GM12878 (cell line): ENCODE results near the gene KCNAB2. TPM values are rescaled to one million over a fixed set of nuclear protein-coding genes. Genes with fewer than 3 reads are reported as not detected.

Source experiments
- ATAC-seq: fragments of 200-7000 bp; cut with Tn5 transposase; 3 replicates; pipeline ENCODE4 v1.9.1; 2020; ENCODE audit warnings: mild to moderate bottlenecking, moderate library complexity
- BruUV-seq: library from RNA; stranded (reverse); fragments of 400-500 nt; replicated peaks from 2 replicates; lab custom pipeline; 2021; lab: Mats Ljungman, UMichigan
- CTCF ChIA-PET: fragments of 300-600 bp; sonication (Branson Sonifier 250); formaldehyde crosslinking; extraction: SDS; loops from one replicate; lab custom pipeline; 2021; ENCODE audit warnings: inconsistent platforms; lab: Yijun Ruan, JAX
- POLR2A ChIA-PET: fragments of 350-600 bp; formaldehyde crosslinking; extraction: SDS; loops from one replicate; lab custom pipeline; 2021; ENCODE audit warnings: inconsistent platforms; lab: Charles Lee
- RAD21 ChIA-PET: fragments of 300-600 bp; sonication (Branson Sonifier 250); formaldehyde crosslinking; loops from one replicate; lab custom pipeline; 2023; ENCODE audit warnings: antibody characterized with exemption; ENCODE audit not compliant: unreplicated experiment; lab: Charles Lee
- SMC1A ChIA-PET: fragments of 300-600 bp; sonication (Branson Sonifier 250); formaldehyde crosslinking; loops from one replicate; lab custom pipeline; 2023; ENCODE audit not compliant: unreplicated experiment, uncharacterized antibody; lab: Charles Lee
- DNase-seq: peaks from one replicate; pipeline ENCODE4 v3.0.0-alpha.2; 2011; ENCODE audit warnings: low read depth, low spot score
- FAIRE-seq: peaks from 3 replicates; lab custom pipeline; 2011; peaks lifted over from hg19 to GRCh38; lab: Jason Lieb, UNC
- H2AFZ ChIP-seq: 2 replicates; pipeline ENCODE4 v1.6.0; 2011; ENCODE audit warnings: low read depth, low read length, control low read depth; ENCODE audit not compliant: control insufficient read depth
- H3K27ac ChIP-seq: 2 replicates; pipeline ENCODE4 v1.5.1; 2011; ENCODE audit warnings: control low read depth; ENCODE audit not compliant: control insufficient read depth, insufficient read depth
- H3K27me3 ChIP-seq, 2 experiments: replicated peaks in 1 of 2; 2 replicates each; pipeline versions ENCODE4 v1.6.0 to v1.6.1; 2011; ENCODE audit warnings: low read length in 1 of 2; ENCODE audit not compliant: control insufficient read depth in 2 of 2, insufficient read depth in 2 of 2
- H3K36me3 ChIP-seq, 2 experiments: 2 replicates each; pipeline ENCODE4 v1.5.1; 2011; ENCODE audit warnings: low read length in 1 of 2; ENCODE audit not compliant: control insufficient read depth in 2 of 2, insufficient read depth in 2 of 2
- H3K4me1 ChIP-seq: 2 replicates; pipeline ENCODE4 v1.6.1; 2011; ENCODE audit warnings: mild to moderate bottlenecking, low read length, moderate library complexity, mixed read lengths; ENCODE audit not compliant: control insufficient read depth, insufficient read depth
- H3K4me2 ChIP-seq: 2 replicates; pipeline ENCODE4 v1.6.0; 2011; ENCODE audit warnings: control low read depth; ENCODE audit not compliant: control insufficient read depth, insufficient read depth
- H3K4me3 ChIP-seq: fragments of 200-600 bp; sonication (generic); 2 replicates; pipeline ENCODE4 v1.5.1; 2016
- H3K79me2 ChIP-seq: 2 replicates; pipeline ENCODE4 v1.6.0; 2011; ENCODE audit warnings: low read length; ENCODE audit not compliant: control insufficient read depth, insufficient read depth
- H3K9ac ChIP-seq: 2 replicates; pipeline ENCODE4 v1.8.0; 2011; ENCODE audit warnings: low read length, control low read depth, mixed read lengths; ENCODE audit not compliant: control insufficient read depth, insufficient read depth
- H3K9me3 ChIP-seq: replicated peaks from 3 replicates; pipeline ENCODE4 v1.5.1; 2011; ENCODE audit warnings: mild to moderate bottlenecking, low read length; ENCODE audit not compliant: control insufficient read depth, insufficient read depth
- H4K20me1 ChIP-seq: 2 replicates; pipeline ENCODE4 v1.6.0; 2011; ENCODE audit not compliant: control insufficient read depth, insufficient read depth
- BCL11A ChIP-seq: IDR thresholded peaks from 2 replicates; pipeline ENCODE4 v1.6.1; 2011; ENCODE audit warnings: low read depth, low read length
- DPF2 ChIP-seq: fragments of 450-650 bp; IDR thresholded peaks from 2 replicates; pipeline ENCODE4 v1.6.1; 2017; ENCODE audit warnings: mild to moderate bottlenecking
- FOS ChIP-seq: IDR thresholded peaks from 3 replicates; pipeline ENCODE4 v1.6.1; 2011; ENCODE audit warnings: borderline replicate concordance; ENCODE audit not compliant: insufficient read length; ENCODE audit errors: extremely low read depth
- GABPA ChIP-seq: IDR thresholded peaks from 2 replicates; pipeline ENCODE4 v1.6.1; 2014; ENCODE audit warnings: antibody characterized with exemption, low read depth, mild to moderate bottlenecking, inconsistent platforms
- HDAC6 ChIP-seq: fragments of 200-600 bp; sonication (generic); IDR thresholded peaks from one replicate; pipeline ENCODE4 v1.8.0; 2017; ENCODE audit warnings: antibody characterized with exemption; ENCODE audit not compliant: unreplicated experiment
- KAT2A ChIP-seq: conservative IDR thresholded peaks from 2 replicates; pipeline ENCODE4 v1.6.1; 2011; ENCODE audit warnings: low read depth, low read length; ENCODE audit not compliant: control insufficient read depth
- KDM1A ChIP-seq: fragments of 200-600 bp; sonication (generic); IDR thresholded peaks from 2 replicates; pipeline ENCODE4 v1.6.1; 2016; ENCODE audit warnings: borderline replicate concordance
- MLLT1 ChIP-seq: fragments of 450-650 bp; IDR thresholded peaks from 2 replicates; pipeline ENCODE4 v1.6.1; 2016; ENCODE audit warnings: mild to moderate bottlenecking
- MTA2 ChIP-seq: fragments of 450-650 bp; IDR thresholded peaks from 2 replicates; pipeline ENCODE4 v1.6.1; 2016; ENCODE audit warnings: low read depth, mild to moderate bottlenecking, moderate library complexity
- SMAD5 ChIP-seq: IDR thresholded peaks from 2 replicates; pipeline ENCODE4 v1.6.1; 2016; ENCODE audit warnings: antibody characterized with exemption, low read depth
- WGBS: methylation state at CpG from one replicate; pipeline ENCODE4 v1.1.6; 2016; ENCODE audit warnings: low lambda C conversion rate; ENCODE audit not compliant: insufficient replicate concordance, insufficient coverage; ENCODE audit errors: missing lambda C conversion rate; 5-methylcytosine and 5-hydroxymethylcytosine counted together
- in situ Hi-C: fragments of 300-500 bp; cut with MboI; formaldehyde crosslinking; loops from 9 replicates; pipeline ENCODE4 v1.14.3; 2018; ENCODE audit warnings: mixed read lengths
- intact Hi-C: fragments of 100-400 bp; cut with micrococcal nuclease; formaldehyde crosslinking; loops from one replicate; pipeline ENCODE4 v1.14.2; 2022; ENCODE audit not compliant: unreplicated experiment
- polyA plus RNA-seq, 11 experiments: library from polyadenylated mRNA; depleted of rRNA in 4 of 11; unstranded in 6 of 11; stranded (reverse) in 5 of 11; fragments of >200 nt; fragmentation: Nextera tagmentation in 4 of 11; fragmentation: Illumina TruSeq in 1 of 11; extraction: Ambion mirVana in 4 of 11; extraction: Trizol in 1 of 11; gene quantifications; 1 replicate in 1 of 11; 2 replicates in 10 of 11; pipeline versions ENCODE4 v1.2.1 to v1.2.3, GENCODE V29; 2011 to 2016; ENCODE audit warnings: inconsistent platforms in 2 of 11, missing spikeins in 2 of 11, low read depth in 1 of 11
- total RNA-seq, 4 experiments: library from RNA; depleted of rRNA in 3 of 4; stranded (reverse); fragments of >200 nt in 3 of 4; fragmentation: Illumina TruSeq in 1 of 4; extraction: Trizol in 1 of 4; gene quantifications; 2 replicates each; pipeline versions ENCODE4 v1.2.1 to v1.2.3, GENCODE V29; 2013 to 2021

Gene KCNAB2
- total and polyA plus RNA-seq, 10 of the 15 experiments (the other 5 are each of a cell fraction or from before 2014, with no cell fraction given) = 2.9 to 123 (median 62.4) TPM

GRCh38 chr1:6128276-6129081 lies 82.8 kb downstream of the KCNAB2 start:
- no peaks in the 10 kb centered on the region for H3K27me3 ChIP-seq
- POLR2A ChIA-PET = no interaction called here
- no peak overlapping the region for H3K27ac ChIP-seq
- H3K4me3 ChIP-seq = no peak overlapping the region
- RAD21 ChIA-PET = no interaction called here
- H3K4me1 ChIP-seq = no peaks in the 10 kb centered on the region
- in situ Hi-C loops = no loop called here
- SMC1A ChIA-PET = no interaction called here
- intact Hi-C loops = no loop called here
- DNase-seq = no peak
- H3K9ac ChIP-seq = no peak overlapping the region
- H2AFZ ChIP-seq = no peak overlapping the region
- no peak overlapping the region for H3K4me2 ChIP-seq
- no peak for ATAC-seq
- 67% methylated on average over 34 of the region's 34 CpGs for whole genome bisulfite sequencing
- H3K79me2 ChIP-seq = no peaks in the 10 kb centered on the region
- H3K9me3 ChIP-seq = no peaks in the 10 kb centered on the region; the same call in 2 of the 3 replicates
- no TSS peak for BruUV-seq
- no peak for TF ChIP-seq FOS
- TF ChIP-seq GABPA = no peak
- no peak for TF ChIP-seq MTA2
- TF ChIP-seq KAT2A = no peak
- no peaks in the 10 kb centered on the region for H4K20me1 ChIP-seq
- CTCF ChIA-PET = no interaction called here
- H3K36me3 ChIP-seq = no peaks in the 10 kb centered on the region
- FAIRE-seq = no peak

- Histone ChIP-seq H3K4me2 (no peak overlapping the region), H3K27me3 (no peaks in the 10 kb centered on the region), H3K9me3 (no peaks in the 10 kb centered on the region; the same call in 2 of the 3 replicates), H2AFZ (no peak overlapping the region), H3K27ac (no peak overlapping the region), H3K4me3 (no peak overlapping the region), H3K36me3 (no peaks in the 10 kb centered on the region), H4K20me1 (no peaks in the 10 kb centered on the region), H3K79me2 (no peaks in the 10 kb centered on the region), H3K9ac (no peak overlapping the region), H3K4me1 (no peaks in the 10 kb centered on the region)
- no peak for ATAC-seq
- intact Hi-C loops = no loop called here
- POLR2A ChIA-PET = no interaction called here
- no peak for TF ChIP-seq BCL11A
- TF ChIP-seq MLLT1 = no peak
- TF ChIP-seq HDAC6 = no peak
- no peak for TF ChIP-seq DPF2
- no peak for TF ChIP-seq KDM1A
- TF ChIP-seq SMAD5 = no peak
- SMC1A ChIA-PET = no interaction called here
- WGBS = 9% methylated on average over 9 of the region's 9 CpGs
- BruUV-seq = no TSS peak
- in situ Hi-C loops = no loop called here
- no peak for FAIRE-seq
- CTCF ChIA-PET = no interaction called here
- RAD21 ChIA-PET = no interaction called here
- DNase-seq = no peak
Observed at GRCh38 chr1:6129313-6129712, 83.6 kb downstream of the KCNAB2 start.
